Activated T-cell treated with anti-CD3 and anti-CD28 coated beads for 1 hour (primary cell): ENCODE results near the gene GCG.

ENCODE experiments used
- DNase-seq: peaks from one replicate; pipeline ENCODE4 v3.0.0-alpha.2; 2020; ENCODE audit warnings: low read depth

The GCG gene

DNA sequence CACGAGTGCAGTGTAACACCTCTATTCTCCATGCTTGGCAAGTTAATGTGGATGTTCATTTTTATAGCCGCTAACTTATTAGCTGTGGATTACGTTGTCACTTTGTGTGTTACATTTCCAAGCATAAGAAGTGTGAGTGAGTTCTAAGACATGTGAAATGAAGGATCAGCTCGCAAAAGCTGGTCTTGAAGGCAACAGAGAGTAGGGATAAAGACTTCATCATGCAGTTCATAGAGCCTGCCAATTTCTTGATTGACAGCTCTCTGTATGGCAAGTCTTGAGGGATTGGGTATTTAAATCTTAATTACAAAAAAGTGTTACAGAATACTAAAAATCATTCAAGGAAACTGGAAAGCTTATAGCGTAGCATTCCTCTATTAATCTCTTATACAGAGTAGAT is 52.2 kb downstream of the GCG start:
- DNase-seq, result no peak
